HG03103 (cell line): Measurements from ENCODE around the gene MVB12B.
"Not testable (repeated sequence)": the region's sequence is repeated elsewhere in the genome, so short reads cannot be mapped to it uniquely, and the experiment has no call there.

ENCODE experiments used
- ATAC-seq: cut with Tn5 transposase; IDR thresholded peaks from one replicate; pipeline ENCODE4 v1.9.1; 2021; ENCODE audit warnings: low read depth; ENCODE audit not compliant: unreplicated experiment

MVB12B gene

DNA sequence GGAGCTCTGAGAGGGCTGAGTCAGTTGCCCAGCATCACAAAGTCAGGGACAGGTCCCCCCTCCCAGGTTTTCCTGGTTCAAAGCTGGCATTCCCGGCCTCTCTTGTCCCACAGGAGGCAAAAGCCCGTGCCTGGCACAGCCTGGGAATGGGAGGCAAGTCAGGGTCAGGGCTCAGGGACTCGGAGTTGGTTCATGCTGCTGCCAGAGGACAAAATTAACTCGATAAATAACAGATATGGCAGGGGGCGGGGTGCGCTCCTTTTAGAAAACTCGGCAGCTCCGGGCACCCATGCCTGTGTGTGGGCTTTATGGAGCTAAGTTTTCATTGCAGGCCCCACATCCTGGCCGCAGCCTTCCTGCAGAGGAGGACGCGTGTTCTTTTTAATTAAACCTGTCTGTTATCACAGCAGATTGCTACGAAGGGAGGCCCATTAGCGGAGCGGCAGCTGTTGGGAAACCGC lies 224.3 kb downstream of the MVB12B start:
- ATAC-seq: no peak

DNA sequence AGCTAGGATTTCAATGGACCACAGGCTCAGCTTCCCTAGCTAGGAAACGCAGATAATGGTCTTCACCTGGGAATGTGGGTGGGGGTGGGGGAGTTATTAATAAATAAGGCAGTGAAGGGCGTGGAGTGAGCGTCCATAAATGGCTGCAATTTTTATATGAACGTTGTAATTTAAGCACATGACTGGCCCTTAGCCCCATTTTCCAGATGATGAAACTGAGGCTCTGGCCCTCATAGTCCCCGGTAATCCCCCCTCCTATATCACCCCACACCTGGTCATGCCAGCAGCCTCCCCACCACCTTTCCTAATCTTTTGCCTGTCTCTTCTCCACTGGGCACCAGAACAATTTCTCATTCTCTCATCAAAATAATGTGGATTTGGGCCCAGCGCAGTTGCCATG lies 225.2 kb downstream of the MVB12B start:
- no peak for ATAC-seq

DNA sequence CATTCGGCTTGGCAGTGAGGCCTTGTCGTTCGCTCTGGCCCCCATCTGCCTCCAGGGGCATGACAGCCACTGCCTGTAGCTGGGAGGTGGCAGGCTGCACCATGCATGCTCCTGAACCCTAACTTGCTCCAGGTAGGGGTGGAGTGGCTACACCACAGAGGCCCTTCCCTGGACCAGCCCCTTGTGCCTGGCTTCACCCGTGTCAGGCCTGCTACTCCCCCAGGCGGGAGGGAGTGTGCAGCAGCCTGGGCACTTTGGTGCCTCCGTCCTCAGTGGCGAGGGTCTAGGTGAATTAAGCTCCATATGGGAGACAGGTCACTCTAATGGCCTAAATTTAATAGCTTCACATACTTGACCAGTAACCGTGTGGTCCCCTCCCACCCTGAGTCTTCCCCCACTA lies 227.7 kb downstream of the MVB12B start:
- ATAC-seq: no peak

DNA sequence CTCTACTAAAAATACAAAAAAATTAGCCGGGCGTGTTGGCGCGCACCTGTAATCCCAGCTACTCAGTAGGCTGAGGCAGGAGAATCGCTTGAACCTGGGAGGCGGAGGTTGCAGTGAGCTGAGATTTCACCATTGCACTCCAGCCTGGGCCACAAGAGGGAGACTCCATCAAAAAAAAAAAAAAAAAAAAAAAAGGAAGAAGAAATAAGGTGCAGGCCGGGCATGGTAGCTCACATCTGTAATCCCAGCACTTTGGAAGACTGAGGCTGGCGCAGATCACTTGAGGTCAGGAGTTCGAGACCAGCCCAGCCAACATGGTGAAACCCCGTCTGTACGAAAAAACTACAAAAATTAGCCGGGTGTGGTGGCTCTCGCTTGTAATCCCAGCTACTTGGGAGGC lies 228.8 kb downstream of the MVB12B start:
- not testable (repeated sequence) for ATAC-seq
